AG10803 (cell line): ENCODE data around the gene METTL9.

Source experiments
- DNase-seq: peaks from one replicate; pipeline ENCODE4 v3.0.0; 2010; ENCODE audit warnings: low read depth
- H3K4me3 ChIP-seq: 2 replicates; pipeline ENCODE4 v1.5.1; 2011; ENCODE audit warnings: mild to moderate bottlenecking, low read length, control low read depth
- TF ChIP-seq, protein P1 (sequence below): conservative IDR thresholded peaks from 2 replicates; pipeline ENCODE4 v1.5.1; 2011; ENCODE audit warnings: mild to moderate bottlenecking, low read length, control low read depth, inconsistent platforms

Gene METTL9

GRCh38 chr16:21639493-21639892, 40.1 kb downstream of the METTL9 start:
- TF ChIP-seq, protein P1, sequence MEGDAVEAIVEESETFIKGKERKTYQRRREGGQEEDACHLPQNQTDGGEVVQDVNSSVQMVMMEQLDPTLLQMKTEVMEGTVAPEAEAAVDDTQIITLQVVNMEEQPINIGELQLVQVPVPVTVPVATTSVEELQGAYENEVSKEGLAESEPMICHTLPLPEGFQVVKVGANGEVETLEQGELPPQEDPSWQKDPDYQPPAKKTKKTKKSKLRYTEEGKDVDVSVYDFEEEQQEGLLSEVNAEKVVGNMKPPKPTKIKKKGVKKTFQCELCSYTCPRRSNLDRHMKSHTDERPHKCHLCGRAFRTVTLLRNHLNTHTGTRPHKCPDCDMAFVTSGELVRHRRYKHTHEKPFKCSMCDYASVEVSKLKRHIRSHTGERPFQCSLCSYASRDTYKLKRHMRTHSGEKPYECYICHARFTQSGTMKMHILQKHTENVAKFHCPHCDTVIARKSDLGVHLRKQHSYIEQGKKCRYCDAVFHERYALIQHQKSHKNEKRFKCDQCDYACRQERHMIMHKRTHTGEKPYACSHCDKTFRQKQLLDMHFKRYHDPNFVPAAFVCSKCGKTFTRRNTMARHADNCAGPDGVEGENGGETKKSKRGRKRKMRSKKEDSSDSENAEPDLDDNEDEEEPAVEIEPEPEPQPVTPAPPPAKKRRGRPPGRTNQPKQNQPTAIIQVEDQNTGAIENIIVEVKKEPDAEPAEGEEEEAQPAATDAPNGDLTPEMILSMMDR = no peak
- H3K4me3 ChIP-seq = no peak overlapping the region
- DNase-seq = no peak

DNA sequence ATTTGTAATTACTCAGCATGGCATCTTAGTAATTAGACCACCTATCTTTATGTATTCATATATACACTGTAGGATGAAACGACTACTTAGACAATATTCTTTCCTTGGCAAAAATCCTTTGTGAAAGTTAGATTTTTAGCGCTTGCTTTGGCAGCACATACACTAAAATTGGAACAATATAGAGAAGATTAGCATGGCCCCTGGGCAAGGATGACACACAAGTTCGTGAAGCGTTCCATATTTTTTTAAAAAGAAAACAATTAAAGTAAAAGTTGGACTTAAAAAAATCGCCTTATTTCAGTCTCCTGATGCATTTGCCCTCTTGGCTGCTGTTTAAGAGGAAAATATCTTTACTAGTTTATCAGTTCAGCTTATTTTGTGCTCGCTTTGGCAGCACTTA, 42.5 kb downstream of the METTL9 start:
- TF ChIP-seq, protein P1 = no peak
- no peak overlapping the region for H3K4me3 ChIP-seq
- no peak for DNase-seq

- DNase-seq = no peak
- no peak overlapping the region for H3K4me3 ChIP-seq
- TF ChIP-seq, protein P1 = no peak
These were observed 43.5 kb downstream of the METTL9 start for GRCh38 chr16:21642861-21643260.

DNA sequence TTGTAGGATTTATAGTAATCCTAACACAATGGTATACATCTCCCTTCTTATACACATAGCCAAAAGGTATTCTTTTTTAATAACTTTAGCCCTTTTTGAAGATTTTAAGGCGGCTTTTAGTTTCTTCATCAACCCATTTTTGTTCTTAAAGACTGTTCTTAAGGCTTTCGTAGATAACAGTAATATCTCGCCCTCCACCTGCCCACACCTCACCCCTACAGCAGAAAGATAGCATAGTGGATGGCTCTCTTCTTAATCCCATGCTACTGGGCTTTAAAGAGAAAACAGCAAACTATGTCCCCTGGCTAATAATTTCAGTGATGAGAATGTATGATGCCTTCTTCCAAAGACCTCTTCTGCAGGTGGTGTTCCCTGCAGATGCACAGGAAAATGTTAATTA, 44.4 kb downstream of the METTL9 start:
- TF ChIP-seq, protein P1 = no peak
- DNase-seq = no peak
- no peak overlapping the region for H3K4me3 ChIP-seq

DNA sequence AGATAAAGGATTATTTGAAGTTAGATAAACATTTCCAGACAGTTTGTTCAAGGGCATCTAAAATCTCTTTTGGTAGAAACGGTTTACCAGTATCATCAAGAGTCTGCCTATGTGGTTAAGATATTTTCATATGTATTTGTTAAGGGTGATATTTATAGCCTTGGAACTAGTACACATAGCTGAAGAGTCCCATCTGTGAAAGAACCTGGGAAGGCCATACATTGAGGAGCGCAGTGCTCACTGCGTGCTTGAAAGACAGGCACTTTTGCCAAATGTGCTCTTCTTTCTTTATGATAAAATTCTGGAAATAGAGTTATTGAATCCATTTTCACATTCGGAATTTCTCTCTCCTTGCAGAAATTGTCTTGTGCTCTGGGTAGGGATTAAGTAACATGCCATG, 45.3 kb downstream of the METTL9 start:
- no peak overlapping the region for H3K4me3 ChIP-seq
- DNase-seq = no peak
- TF ChIP-seq, protein P1 = no peak

DNA sequence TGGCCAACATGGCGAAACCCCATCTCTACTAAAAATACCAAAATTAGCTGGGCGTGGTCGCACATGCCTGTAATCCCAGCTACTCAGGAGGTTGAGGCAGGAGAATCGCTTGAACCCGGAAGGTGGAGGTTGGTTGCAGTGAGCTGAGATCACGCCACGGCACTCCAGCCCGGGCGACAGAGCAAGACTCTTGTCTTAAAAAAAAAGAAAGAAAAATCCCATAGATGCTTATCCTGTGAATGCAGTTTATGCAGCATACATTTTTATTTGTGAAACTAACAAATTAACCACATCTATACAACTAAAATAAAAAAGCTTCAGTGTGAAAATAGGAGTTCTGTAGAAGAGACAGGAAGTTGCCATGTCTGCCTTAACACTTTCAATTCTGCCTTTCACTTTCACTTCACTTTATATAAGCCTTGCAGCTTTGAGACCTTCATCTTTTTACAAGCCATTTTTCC, 45.9 kb downstream of the METTL9 start:
- DNase-seq = peak; percentile 25
- H3K4me3 ChIP-seq = peak overlapping the region; percentile 26
- TF ChIP-seq, protein P1 = no peak

GRCh38 chr16:21646091-21646490, 46.7 kb downstream of the METTL9 start:
- H3K4me3 ChIP-seq = no peak overlapping the region
- no peak for DNase-seq
- TF ChIP-seq, protein P1 = no peak
